ENCODE measurements around the gene SNX27. TPM values are rescaled to one million over a fixed set of nuclear protein-coding genes. Genes with fewer than 3 reads are reported as not detected.

Gene SNX27
- total RNA-seq, 4 donors from 2014 or later: 37.0 to 43.7 (median 40.9) TPM

GRCh38 chr1:151584278-151584677 lies 27.6 kb upstream of the SNX27 start:
- in situ Hi-C loops (cut with MboI; ENCODE audit: low sequenced_read_pairs in 4 of 4): loop anchor here in 2 of 4 donors (25.0 kb wide), 1 partner anchor 253 kb away; the partner anchor contains the start of genes C2CD4D (in 2 of the 2) and RORC (in 2 of the 2)
- H3K4me1 ChIP-seq: no peaks in the 10 kb centered on the region
- H3K4me3 ChIP-seq: no peak overlapping the region
- intact Hi-C loops (cut with DNase I; ENCODE audit: low total_unique reads): no loop called here
- H3K9me3 ChIP-seq: no peaks in the 10 kb centered on the region
- H3K27ac ChIP-seq: no peak overlapping the region
- TF ChIP-seq CTCF (IDR thresholded peaks at IDR 0.05 in 4 of 5, conservative IDR thresholded peaks at IDR 0.05 in 1 of 5) (no peak), POLR2A (IDR thresholded peaks at IDR 0.05) (no peak)
- no peaks in the 10 kb centered on the region for H3K27me3 ChIP-seq
- H3K36me3 ChIP-seq: no peaks in the 10 kb centered on the region
- DNase-seq: no peak
- ATAC-seq: no peak

GRCh38 chr1:151584780-151585179 lies 27.1 kb upstream of the SNX27 start:
- intact Hi-C loops (cut with DNase I; ENCODE audit: low total_unique reads): no loop called here
- DNase-seq: no peak
- no peaks in the 10 kb centered on the region for H3K9me3 ChIP-seq

DNA sequence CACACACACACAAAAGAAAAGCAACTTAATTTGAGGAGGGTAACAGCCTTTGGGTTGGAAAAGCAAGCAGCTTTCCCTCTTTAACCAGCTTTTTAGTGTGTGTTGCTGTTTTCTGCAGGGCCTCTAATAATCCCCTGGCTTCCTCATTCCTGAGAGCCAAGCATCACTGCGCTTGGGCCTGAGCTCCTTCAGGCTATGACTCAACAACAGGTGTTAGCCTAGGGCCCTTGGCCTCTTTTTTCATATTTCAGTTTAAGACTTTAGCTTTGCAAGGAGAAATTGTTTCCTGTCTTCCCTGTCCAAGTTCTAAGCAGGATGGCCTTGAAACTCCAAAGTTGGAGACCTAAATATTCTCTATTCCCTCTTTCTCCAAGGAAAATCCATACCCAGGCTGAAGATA lies 26.2 kb upstream of the SNX27 start:
- in situ Hi-C loops (cut with MboI; ENCODE audit: low sequenced_read_pairs in 4 of 4): loop anchor here in 2 of 4 donors (25.0 kb wide), 1 partner anchor 252 kb away; the partner anchor contains the start of genes C2CD4D (in 2 of the 2) and RORC (in 2 of the 2)
- ATAC-seq: peak; percentile 46 to 53
- no peak overlapping the region for H3K27ac ChIP-seq

More at GRCh38 chr1:151584780-151585179, 27.1 kb upstream of the SNX27 start:
- Histone ChIP-seq H3K4me3 (no peak overlapping the region), H3K27ac (no peak overlapping the region), H3K27me3 (no peaks in the 10 kb centered on the region), H3K4me1 (no peaks in the 10 kb centered on the region), H3K36me3 (no peaks in the 10 kb centered on the region)
- in situ Hi-C loops (cut with MboI; ENCODE audit: low sequenced_read_pairs in 4 of 4): loop anchor here in 2 of 4 donors (25.0 kb wide), 1 partner anchor 253 kb away; the partner anchor contains the start of genes C2CD4D (in 2 of the 2) and RORC (in 2 of the 2)
- no peak for TF ChIP-seq POLR2A (IDR thresholded peaks at IDR 0.05)
- no peak for ATAC-seq

GRCh38 chr1:151590961-151591360 lies 20.9 kb upstream of the SNX27 start:
- ATAC-seq (no peak), DNase-seq (no peak)
- intact Hi-C loops (cut with DNase I; ENCODE audit: low total_unique reads): no loop called here
- in situ Hi-C loops (cut with MboI; ENCODE audit: low sequenced_read_pairs in 4 of 4): loop anchor here (5.0 to 25.0 kb wide), 4 partner anchors 141 to 246 kb away; partner anchors contain the start of genes C2CD4D (in 3 of the 4) and RORC (in 3 of the 4)
- TF ChIP-seq CTCF (IDR thresholded peaks at IDR 0.05 in 4 of 5, conservative IDR thresholded peaks at IDR 0.05 in 1 of 5): no peak
- TF ChIP-seq POLR2A (IDR thresholded peaks at IDR 0.05): no peak
- Histone ChIP-seq H3K36me3 (no peaks in the 10 kb centered on the region), H3K27ac (no peak overlapping the region), H3K9me3 (no peaks in the 10 kb centered on the region), H3K27me3 (no peaks in the 10 kb centered on the region), H3K4me3 (no peak overlapping the region), H3K4me1 (peaks cover 0 to 7% of the 10 kb centered on the region in 2 donors)

More for the DNA sequence above, 26.2 kb upstream of the SNX27 start:
- no peaks in the 10 kb centered on the region for H3K36me3 ChIP-seq
- intact Hi-C loops (cut with DNase I; ENCODE audit: low total_unique reads): no loop called here
- no peak overlapping the region for H3K4me3 ChIP-seq
- no peak for DNase-seq
- TF ChIP-seq POLR2A (IDR thresholded peaks at IDR 0.05) (no peak), CTCF (IDR thresholded peaks at IDR 0.05 in 4 of 5, conservative IDR thresholded peaks at IDR 0.05 in 1 of 5) (no peak)
- H3K27me3 ChIP-seq: no peaks in the 10 kb centered on the region
- no peaks in the 10 kb centered on the region for H3K4me1 ChIP-seq
- no peaks in the 10 kb centered on the region for H3K9me3 ChIP-seq

DNA sequence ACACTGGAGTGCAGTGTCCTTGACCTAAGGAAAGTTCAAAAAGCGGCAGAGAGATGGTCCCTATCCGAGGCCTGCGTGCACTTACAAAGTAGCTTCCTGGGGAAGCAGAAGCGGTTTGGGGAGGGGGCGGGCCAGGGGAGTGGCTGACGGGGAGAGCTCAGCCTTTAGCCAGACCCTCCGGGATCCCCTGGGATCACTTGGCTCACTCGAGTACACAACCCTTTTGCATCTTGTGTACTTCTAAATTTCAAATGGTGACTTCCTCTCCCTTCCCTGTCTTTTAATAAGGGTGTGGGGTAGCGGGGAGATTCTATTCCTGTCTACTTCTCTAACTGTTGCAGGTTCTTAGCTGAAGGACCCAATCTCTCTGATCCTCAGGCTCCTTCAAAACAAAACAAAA lies 18.1 kb upstream of the SNX27 start:
- ATAC-seq (no peak), DNase-seq (no peak)
- TF ChIP-seq POLR2A (IDR thresholded peaks at IDR 0.05) (no peak), CTCF (IDR thresholded peaks at IDR 0.05 in 4 of 5, conservative IDR thresholded peaks at IDR 0.05 in 1 of 5) (no peak)
- intact Hi-C loops (cut with DNase I; ENCODE audit: low total_unique reads) (loop anchor here (1.0 to 2.0 kb wide), 3 partner anchors 142 to 243 kb away; no protein-coding TSS in a partner anchor), in situ Hi-C loops (cut with MboI; ENCODE audit: low sequenced_read_pairs in 4 of 4) (loop anchor here (5.0 to 25.0 kb wide), 4 partner anchors 139 to 244 kb away; partner anchors contain the start of genes C2CD4D (in 3 of the 4) and RORC (in 3 of the 4))
- Histone ChIP-seq H3K4me1 (peaks cover 0 to 7% of the 10 kb centered on the region in 2 donors), H3K9me3 (no peaks in the 10 kb centered on the region), H3K4me3 (no peak overlapping the region), H3K27me3 (no peaks in the 10 kb centered on the region), H3K36me3 (no peaks in the 10 kb centered on the region), H3K27ac (no peak overlapping the region)

All from gastrocnemius medialis (tissue), 4 donors.